Activated CD8-positive, alpha-beta memory T cell treated with anti-CD3 and anti-CD28 coated beads, Interleukin-2, amount 50 U/mL, for 48 hours (primary cell): ENCODE data around the gene REPIN1.

Experiments used
- DNase-seq: peaks from one replicate; pipeline ENCODE4 v3.0.0-alpha.2; 2020

The REPIN1 gene

GRCh38 chr7:150398108-150398964 lies 29.7 kb downstream of the REPIN1 start:
- no peak for DNase-seq

GRCh38 chr7:150398965-150399320 lies 30.3 kb downstream of the REPIN1 start:
- DNase-seq = no peak

- DNase-seq = no peak
These were observed 30.9 kb downstream of the REPIN1 start for GRCh38 chr7:150399421-150400007.

- no peak for DNase-seq
These were observed 31.6 kb downstream of the REPIN1 start for GRCh38 chr7:150400008-150400787.

GRCh38 chr7:150400788-150401423 lies 32.3 kb downstream of the REPIN1 start:
- DNase-seq = no peak

- no peak for DNase-seq
These were observed 32.8 kb downstream of the REPIN1 start for GRCh38 chr7:150401424-150401790.

- no peak for DNase-seq
These were observed 33.4 kb downstream of the REPIN1 start for GRCh38 chr7:150401861-150402631.

- DNase-seq = no peak
These were observed 34.2 kb downstream of the REPIN1 start for GRCh38 chr7:150402671-150403321.

GRCh38 chr7:150403376-150404171 lies 35.0 kb downstream of the REPIN1 start:
- no peak for DNase-seq

GRCh38 chr7:150404172-150404804 lies 35.7 kb downstream of the REPIN1 start:
- no peak for DNase-seq

- peak; percentile 88 for DNase-seq
These were observed 36.4 kb downstream of the REPIN1 start for GRCh38 chr7:150404805-150405583.

GRCh38 chr7:150405584-150406311 lies 37.1 kb downstream of the REPIN1 start:
- DNase-seq = peak; percentile 72

GRCh38 chr7:150406312-150406566 lies 37.6 kb downstream of the REPIN1 start:
- no peak for DNase-seq

GRCh38 chr7:150406567-150407421 lies 38.2 kb downstream of the REPIN1 start:
- DNase-seq = no peak

- no peak for DNase-seq
These were observed 39.2 kb downstream of the REPIN1 start for GRCh38 chr7:150407588-150408392.

- DNase-seq = no peak
These were observed 40.0 kb downstream of the REPIN1 start for GRCh38 chr7:150408393-150409299.
